ENCODE results near the gene BRD2. TPM values are rescaled to one million over a fixed set of nuclear protein-coding genes. Genes with fewer than 3 reads are reported as not detected.

The BRD2 gene
- total RNA-seq (2021) (206 to 222 TPM (median 214 TPM) in 3 replicates), Bru-seq, nascent RNA (percentile 99 among the genes with signal in this experiment)
- long read RNA-seq, experiment 1, full-length matches to known transcripts = 51 of 512 reads
- long read RNA-seq, experiment 1, partial matches to known transcripts = 382 of 512 reads
- long read RNA-seq, experiment 1, other reads (novel, unspliced or antisense) = 79 of 512 reads
- long read RNA-seq, experiment 2, full-length matches to known transcripts = 21 of 155 reads
- long read RNA-seq, experiment 2, partial matches to known transcripts = 115 of 155 reads
- long read RNA-seq, experiment 2, other reads (novel, unspliced or antisense) = 19 of 155 reads
- long read RNA-seq, experiment 3, partial matches to known transcripts = 4 of 8 reads
- long read RNA-seq, experiment 3, other reads (novel, unspliced or antisense) = 0 of 8 reads

DNA sequence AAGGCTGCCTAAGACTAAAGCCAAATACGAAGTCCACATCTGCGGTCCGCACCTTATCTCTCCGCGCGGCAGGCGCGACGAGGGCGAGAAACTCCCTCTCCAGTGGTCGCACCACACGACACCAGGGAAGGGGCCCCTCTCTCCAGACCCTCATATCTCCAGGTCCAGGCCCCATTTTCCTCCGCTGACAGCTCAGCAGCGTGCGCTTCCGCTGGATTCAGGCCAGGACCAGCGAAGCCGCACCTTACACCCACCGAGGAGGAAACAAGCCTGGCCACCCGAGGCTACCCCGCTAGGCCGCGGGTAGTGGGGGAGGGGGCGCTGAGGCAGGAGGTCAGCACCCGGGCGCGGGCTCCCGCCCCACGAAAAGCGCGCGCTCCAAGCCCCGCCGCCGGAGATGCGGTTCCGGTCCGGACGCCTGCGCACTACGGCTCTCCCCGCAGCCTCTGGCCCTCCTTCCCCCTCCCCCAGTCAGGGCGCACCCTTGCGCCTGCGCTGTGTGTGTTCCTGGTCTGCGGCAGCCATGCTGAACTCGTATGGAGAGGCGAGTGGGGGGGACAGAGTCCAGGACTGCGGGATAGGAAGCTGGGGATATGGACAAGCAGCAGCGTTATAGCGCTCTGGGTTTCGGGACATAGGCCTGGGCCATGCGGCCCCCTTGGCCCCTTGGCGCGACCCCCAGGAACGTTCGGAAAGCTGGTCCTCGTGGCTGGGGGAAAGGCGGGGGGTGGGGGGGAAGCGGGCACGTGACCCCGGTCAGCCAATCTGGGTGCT lies at the start of gene BRD2:
Gene BRD2, plus strand, starts transcription at position 502 of the 774 bp plus-strand sequence. CDS start 4,305 bp downstream, outside the sequence.
- Mint-ChIP-seq H3K27me3 (ENCODE audit: low read depth) (peaks cover 4% of the 10 kb centered on the region; the same call in 1 of the 2 replicates), H3K27ac (peak within 1 kb of the TSS; percentile 100), H3K9me3 (no peaks in the 10 kb centered on the region), H3K4me1 (peaks cover 10% of the 10 kb centered on the region), H3K36me3 (peaks cover 32% of the 10 kb centered on the region), H3K4me3 (peak within 1 kb of the TSS; percentile 98)
- ATAC-seq = peak; percentile 31
- ChIA-PET CTCF (interaction anchor here (0.7 to 11.8 kb wide), 15 partner anchors 13 to 155 kb away, joined by 3 to 205 read pairs (median 6); partner anchors contain the start of genes HLA-DMA, PSMB9, TAP1 and TAP2), POLR2A (interaction anchor here (0.6 to 7.0 kb wide), 5 partner anchors 13 to 74 kb away, joined by 3 to 146 read pairs (median 6); partner anchors contain the start of gene HLA-DMA)
- peak; percentile 94 for DNase-seq (ENCODE audit: low spot score)
- TF ChIP-seq, protein P1, sequence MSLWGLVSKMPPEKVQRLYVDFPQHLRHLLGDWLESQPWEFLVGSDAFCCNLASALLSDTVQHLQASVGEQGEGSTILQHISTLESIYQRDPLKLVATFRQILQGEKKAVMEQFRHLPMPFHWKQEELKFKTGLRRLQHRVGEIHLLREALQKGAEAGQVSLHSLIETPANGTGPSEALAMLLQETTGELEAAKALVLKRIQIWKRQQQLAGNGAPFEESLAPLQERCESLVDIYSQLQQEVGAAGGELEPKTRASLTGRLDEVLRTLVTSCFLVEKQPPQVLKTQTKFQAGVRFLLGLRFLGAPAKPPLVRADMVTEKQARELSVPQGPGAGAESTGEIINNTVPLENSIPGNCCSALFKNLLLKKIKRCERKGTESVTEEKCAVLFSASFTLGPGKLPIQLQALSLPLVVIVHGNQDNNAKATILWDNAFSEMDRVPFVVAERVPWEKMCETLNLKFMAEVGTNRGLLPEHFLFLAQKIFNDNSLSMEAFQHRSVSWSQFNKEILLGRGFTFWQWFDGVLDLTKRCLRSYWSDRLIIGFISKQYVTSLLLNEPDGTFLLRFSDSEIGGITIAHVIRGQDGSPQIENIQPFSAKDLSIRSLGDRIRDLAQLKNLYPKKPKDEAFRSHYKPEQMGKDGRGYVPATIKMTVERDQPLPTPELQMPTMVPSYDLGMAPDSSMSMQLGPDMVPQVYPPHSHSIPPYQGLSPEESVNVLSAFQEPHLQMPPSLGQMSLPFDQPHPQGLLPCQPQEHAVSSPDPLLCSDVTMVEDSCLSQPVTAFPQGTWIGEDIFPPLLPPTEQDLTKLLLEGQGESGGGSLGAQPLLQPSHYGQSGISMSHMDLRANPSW (CRISPR knock-in tag; conservative IDR thresholded peaks at IDR 0.05; ENCODE audit: low read depth) = no peak
- TF ChIP-seq CREM (CRISPR knock-in tag; IDR thresholded peaks at IDR 0.05) (peak; percentile 58; the same call in 1 of the 2 replicates), ZNF281 (CRISPR knock-in tag; IDR thresholded peaks at IDR 0.05) (peak; percentile 91), ZNF396 (CRISPR knock-in tag; IDR thresholded peaks at IDR 0.05; ENCODE audit: borderline replicate concordance) (no peak), ESRRA (CRISPR knock-in tag; IDR thresholded peaks at IDR 0.05; ENCODE audit: borderline replicate concordance) (peak; percentile 83; the same call in 1 of the 2 replicates), ZBTB43 (CRISPR knock-in tag; IDR thresholded peaks at IDR 0.05) (0 out of 2 replicates have a peak, but pooled peaks have one; percentile 27), GRHL2 (CRISPR knock-in tag; IDR thresholded peaks at IDR 0.05; ENCODE audit: insufficient replicate concordance, severe bottlenecking) (no peak), GABPB1 (CRISPR knock-in tag; IDR thresholded peaks at IDR 0.05) (peak; percentile 72), ARID4B (CRISPR knock-in tag; IDR thresholded peaks at IDR 0.05; ENCODE audit: borderline replicate concordance) (peak; percentile 84; the same call in 1 of the 2 replicates), E2F5 (CRISPR knock-in tag; IDR thresholded peaks at IDR 0.05) (peak; percentile 89), ZNF232 (CRISPR knock-in tag; IDR thresholded peaks at IDR 0.05) (peak; percentile 47; the same call in 1 of the 2 replicates), FOXK1 (CRISPR knock-in tag; IDR thresholded peaks at IDR 0.05) (0 out of 2 replicates have a peak, but pooled peaks have one; percentile 9), E2F1 (CRISPR knock-in tag; IDR thresholded peaks at IDR 0.05) (peak; percentile 57; the same call in 1 of the 2 replicates)
- TF ChIP-seq, protein P2, sequence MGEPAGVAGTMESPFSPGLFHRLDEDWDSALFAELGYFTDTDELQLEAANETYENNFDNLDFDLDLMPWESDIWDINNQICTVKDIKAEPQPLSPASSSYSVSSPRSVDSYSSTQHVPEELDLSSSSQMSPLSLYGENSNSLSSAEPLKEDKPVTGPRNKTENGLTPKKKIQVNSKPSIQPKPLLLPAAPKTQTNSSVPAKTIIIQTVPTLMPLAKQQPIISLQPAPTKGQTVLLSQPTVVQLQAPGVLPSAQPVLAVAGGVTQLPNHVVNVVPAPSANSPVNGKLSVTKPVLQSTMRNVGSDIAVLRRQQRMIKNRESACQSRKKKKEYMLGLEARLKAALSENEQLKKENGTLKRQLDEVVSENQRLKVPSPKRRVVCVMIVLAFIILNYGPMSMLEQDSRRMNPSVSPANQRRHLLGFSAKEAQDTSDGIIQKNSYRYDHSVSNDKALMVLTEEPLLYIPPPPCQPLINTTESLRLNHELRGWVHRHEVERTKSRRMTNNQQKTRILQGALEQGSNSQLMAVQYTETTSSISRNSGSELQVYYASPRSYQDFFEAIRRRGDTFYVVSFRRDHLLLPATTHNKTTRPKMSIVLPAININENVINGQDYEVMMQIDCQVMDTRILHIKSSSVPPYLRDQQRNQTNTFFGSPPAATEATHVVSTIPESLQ (CRISPR knock-in tag; IDR thresholded peaks at IDR 0.05) = no peak
- TF ChIP-seq, protein P3, sequence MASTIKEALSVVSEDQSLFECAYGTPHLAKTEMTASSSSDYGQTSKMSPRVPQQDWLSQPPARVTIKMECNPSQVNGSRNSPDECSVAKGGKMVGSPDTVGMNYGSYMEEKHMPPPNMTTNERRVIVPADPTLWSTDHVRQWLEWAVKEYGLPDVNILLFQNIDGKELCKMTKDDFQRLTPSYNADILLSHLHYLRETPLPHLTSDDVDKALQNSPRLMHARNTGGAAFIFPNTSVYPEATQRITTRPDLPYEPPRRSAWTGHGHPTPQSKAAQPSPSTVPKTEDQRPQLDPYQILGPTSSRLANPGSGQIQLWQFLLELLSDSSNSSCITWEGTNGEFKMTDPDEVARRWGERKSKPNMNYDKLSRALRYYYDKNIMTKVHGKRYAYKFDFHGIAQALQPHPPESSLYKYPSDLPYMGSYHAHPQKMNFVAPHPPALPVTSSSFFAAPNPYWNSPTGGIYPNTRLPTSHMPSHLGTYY (CRISPR knock-in tag; IDR thresholded peaks at IDR 0.05) = 0 out of 2 replicates have a peak, but pooled peaks have one; percentile 74

All from WTC11 (cell line).